NT2/D1 (cell line): Measurements from ENCODE around the gene KANSL1L.

Experiments used
- SUZ12 ChIP-seq: IDR thresholded peaks from 2 replicates; pipeline ENCODE4 v1.6.1; 2011; ENCODE audit not compliant: insufficient read length, insufficient read depth; ENCODE audit errors: extremely low read depth
- YY1 ChIP-seq: IDR thresholded peaks from 2 replicates; pipeline ENCODE4 v1.6.1; 2011; ENCODE audit not compliant: insufficient read length, insufficient read depth
- ZNF274 ChIP-seq: IDR thresholded peaks from 2 replicates; pipeline ENCODE4 v1.6.1; 2011; ENCODE audit warnings: mild to moderate bottlenecking, low read depth, low read length

DNA sequence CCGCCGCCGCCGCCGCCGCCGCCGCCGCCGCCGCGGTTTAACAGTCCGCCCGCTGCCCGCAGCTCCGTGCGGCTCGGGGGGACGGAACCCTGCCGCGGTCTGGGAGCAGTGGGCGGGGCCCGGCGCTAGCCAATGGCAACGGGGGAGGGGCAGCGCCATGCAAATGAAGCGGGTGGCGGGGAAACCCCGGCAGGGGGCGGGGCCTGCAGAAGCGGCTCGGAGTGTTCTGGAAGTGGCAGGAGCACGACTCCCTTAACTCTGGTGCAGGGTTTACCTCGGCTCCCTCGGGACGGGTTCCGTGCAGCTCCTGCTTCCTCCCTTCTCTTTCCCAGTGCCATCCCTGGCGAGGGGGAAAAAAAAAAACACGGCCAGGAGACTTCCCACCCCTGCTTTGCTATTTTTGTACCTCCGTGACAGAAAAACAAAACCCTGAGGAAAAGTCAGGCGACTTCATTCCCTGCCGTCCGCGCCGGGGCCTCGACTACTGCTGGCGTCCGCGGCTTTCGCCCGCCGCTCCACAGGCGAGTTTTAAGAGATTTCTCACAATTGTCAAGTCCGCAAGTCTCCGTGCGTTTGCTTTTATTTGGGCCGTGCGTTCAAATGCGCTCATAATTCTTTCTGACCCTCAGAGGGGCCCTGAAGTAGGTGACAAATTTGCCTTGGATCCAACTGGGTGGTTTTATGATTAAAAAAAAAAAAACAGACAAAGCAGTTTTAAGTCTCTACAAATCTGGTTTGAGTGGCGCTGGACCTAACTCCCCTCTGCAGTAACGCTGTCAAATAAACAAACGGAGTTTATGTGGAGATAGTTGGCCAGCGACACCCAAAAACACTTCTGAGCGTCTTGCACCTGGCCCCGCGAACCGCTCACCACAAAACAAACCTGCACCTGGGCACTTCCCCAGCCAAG is at the start of gene KANSL1L:
- TF ChIP-seq YY1 (no peak), ZNF274 (no peak), SUZ12 (no peak)
